HG02870 (cell line): ENCODE measurements around the gene AKAP1.

Experiments used
- ATAC-seq: cut with Tn5 transposase; IDR thresholded peaks from one replicate; pipeline ENCODE4 v1.9.1; 2021; ENCODE audit warnings: mild to moderate bottlenecking, moderate library complexity; ENCODE audit not compliant: unreplicated experiment

The AKAP1 gene

GRCh38 chr17:57125866-57126265 is 40.8 kb downstream of the AKAP1 start:
- ATAC-seq, result no peak

- ATAC-seq, result no peak
Measured at GRCh38 chr17:57130708-57131461, 45.8 kb downstream of the AKAP1 start.

GRCh38 chr17:57132663-57133062 is 47.6 kb downstream of the AKAP1 start:
- ATAC-seq, result no peak

GRCh38 chr17:57133486-57133885 is 48.4 kb downstream of the AKAP1 start:
- no peak for ATAC-seq

- no peak for ATAC-seq
Measured at GRCh38 chr17:57135026-57135788, 50.2 kb downstream of the AKAP1 start.

- ATAC-seq, result no peak
Measured at GRCh38 chr17:57135789-57136291, 50.8 kb downstream of the AKAP1 start.

- ATAC-seq, result no peak
Measured at GRCh38 chr17:57136355-57136754, 51.3 kb downstream of the AKAP1 start.

- ATAC-seq, result no peak
Measured at GRCh38 chr17:57138030-57138911, 53.2 kb downstream of the AKAP1 start.

GRCh38 chr17:57138956-57139576 is 54.0 kb downstream of the AKAP1 start:
- no peak for ATAC-seq

GRCh38 chr17:57140316-57140715 is 55.3 kb downstream of the AKAP1 start:
- ATAC-seq, result no peak

- ATAC-seq, result no peak
Measured at GRCh38 chr17:57142925-57143324, 57.9 kb downstream of the AKAP1 start.

- ATAC-seq, result no peak
Measured at GRCh38 chr17:57143361-57143760, 58.3 kb downstream of the AKAP1 start.

GRCh38 chr17:57143919-57144318 is 58.9 kb downstream of the AKAP1 start:
- ATAC-seq, result no peak

GRCh38 chr17:57144567-57144966 is 59.5 kb downstream of the AKAP1 start:
- ATAC-seq, result no peak

GRCh38 chr17:57145347-57145746 is 60.3 kb downstream of the AKAP1 start:
- no peak for ATAC-seq

- ATAC-seq, result no peak
Measured at GRCh38 chr17:57146273-57146672, 61.2 kb downstream of the AKAP1 start.

GRCh38 chr17:57151798-57152197 is 66.8 kb downstream of the AKAP1 start:
- no peak for ATAC-seq

GRCh38 chr17:57152967-57153528 is 68.0 kb downstream of the AKAP1 start:
- no peak for ATAC-seq

- no peak for ATAC-seq
Measured at GRCh38 chr17:57154921-57155320, 69.9 kb downstream of the AKAP1 start.

- ATAC-seq, result no peak
Measured at GRCh38 chr17:57158325-57158724, 73.3 kb downstream of the AKAP1 start.
